GM21786 (cell line): Measurements from ENCODE around the gene PLD6.
"Not testable (repeated sequence)": the region's sequence is repeated elsewhere in the genome, so short reads cannot be mapped to it uniquely, and the experiment has no call there.

Experiments
- ATAC-seq: cut with Tn5 transposase; IDR thresholded peaks from one replicate; pipeline ENCODE4 v1.9.1; 2021; ENCODE audit not compliant: unreplicated experiment

The PLD6 gene

GRCh38 chr17:17206124-17206912 is at the start of gene PLD6:
Gene PLD6 (minus strand): TSS chr17:17206333. CDS start chr17:17206286, 47 bp downstream.
- peak; percentile 43 for ATAC-seq

- not testable (repeated sequence) for ATAC-seq
These were observed 49.6 kb upstream of the PLD6 start for GRCh38 chr17:17255689-17256088.

- no peak for ATAC-seq
These were observed 47.9 kb upstream of the PLD6 start for GRCh38 chr17:17254036-17254435.

GRCh38 chr17:17253406-17253805 is 47.3 kb upstream of the PLD6 start:
- ATAC-seq = no peak

GRCh38 chr17:17252149-17252661 is 46.1 kb upstream of the PLD6 start:
- no peak for ATAC-seq

GRCh38 chr17:17246879-17247278 is 40.7 kb upstream of the PLD6 start:
- ATAC-seq = no peak

GRCh38 chr17:17243163-17243562 is 37.0 kb upstream of the PLD6 start:
- ATAC-seq = no peak

- no peak for ATAC-seq
These were observed 36.1 kb upstream of the PLD6 start for GRCh38 chr17:17242246-17242645.

- ATAC-seq = no peak
These were observed 35.5 kb upstream of the PLD6 start for GRCh38 chr17:17241656-17242055.

GRCh38 chr17:17239832-17240231 is 33.7 kb upstream of the PLD6 start:
- ATAC-seq = no peak

GRCh38 chr17:17237026-17237799 is 31.1 kb upstream of the PLD6 start, which contains the start of gene FLCN:
Gene FLCN (minus strand): TSS chr17:17237168. CDS start chr17:17228137, 9,031 bp downstream.
- peak; percentile 76 for ATAC-seq

- no peak for ATAC-seq
These were observed 30.3 kb upstream of the PLD6 start for GRCh38 chr17:17236295-17237025.

- ATAC-seq = no peak
These were observed 29.4 kb upstream of the PLD6 start for GRCh38 chr17:17235212-17236174.

GRCh38 chr17:17232303-17232621 is 26.1 kb upstream of the PLD6 start:
- ATAC-seq = no peak

- no peak for ATAC-seq
These were observed 25.6 kb upstream of the PLD6 start for GRCh38 chr17:17231621-17232302.

GRCh38 chr17:17229416-17230384 is 23.6 kb upstream of the PLD6 start:
- ATAC-seq = no peak

- ATAC-seq = no peak
These were observed 22.6 kb upstream of the PLD6 start for GRCh38 chr17:17228521-17229279.
